ENCODE data around the gene RHPN2. TPM values are rescaled to one million over a fixed set of nuclear protein-coding genes. Genes with fewer than 3 reads are reported as not detected.

Gene RHPN2
- total RNA-seq, 4 donors from 2014 or later = 5.7 to 24.0 (median 14.1) TPM

- ATAC-seq (ENCODE audit: low FRiP score) (no peak), DNase-seq (ENCODE audit: low spot score) (no peak)
- TF ChIP-seq CTCF (IDR thresholded peaks at IDR 0.05) = no peak
Observed at GRCh38 chr19:33100894-33101644, 36.4 kb upstream of the RHPN2 start.

- no peak for TF ChIP-seq CTCF (IDR thresholded peaks at IDR 0.05)
- ATAC-seq (ENCODE audit: low FRiP score) (no peak), DNase-seq (ENCODE audit: low spot score) (no peak)
Observed at GRCh38 chr19:33098055-33098534, 33.4 kb upstream of the RHPN2 start.

- no peak for TF ChIP-seq CTCF (IDR thresholded peaks at IDR 0.05)
- ATAC-seq (ENCODE audit: low FRiP score) = no peak
- no peak for DNase-seq (ENCODE audit: low spot score)
Observed at GRCh38 chr19:33096005-33096404, 31.3 kb upstream of the RHPN2 start.

GRCh38 chr19:33094436-33095067 lies 29.9 kb upstream of the RHPN2 start:
- TF ChIP-seq CTCF (IDR thresholded peaks at IDR 0.05) = no peak
- ATAC-seq (ENCODE audit: low FRiP score) (no peak), DNase-seq (ENCODE audit: low spot score) (no peak)

- ATAC-seq (ENCODE audit: low FRiP score) (no peak), DNase-seq (ENCODE audit: low spot score) (no peak)
Observed at GRCh38 chr19:33093420-33094210, 28.9 kb upstream of the RHPN2 start.

GRCh38 chr19:33090179-33090578 lies 25.5 kb upstream of the RHPN2 start:
- TF ChIP-seq CTCF (IDR thresholded peaks at IDR 0.05) = no peak
- no peak for ATAC-seq (ENCODE audit: low FRiP score)

More at GRCh38 chr19:33093420-33094210, 28.9 kb upstream of the RHPN2 start:
- no peak for TF ChIP-seq CTCF (IDR thresholded peaks at IDR 0.05)

More at GRCh38 chr19:33090179-33090578, 25.5 kb upstream of the RHPN2 start:
- no peak for DNase-seq (ENCODE audit: low spot score)

All from omental fat pad (tissue), 4 donors.